GM21360 (cell line): ENCODE results near the gene PSMD4.

Experiments used
- ATAC-seq: cut with Tn5 transposase; IDR thresholded peaks from one replicate; pipeline ENCODE4 v1.9.1; 2021; ENCODE audit warnings: mild to moderate bottlenecking, moderate library complexity; ENCODE audit not compliant: unreplicated experiment

The PSMD4 gene

DNA sequence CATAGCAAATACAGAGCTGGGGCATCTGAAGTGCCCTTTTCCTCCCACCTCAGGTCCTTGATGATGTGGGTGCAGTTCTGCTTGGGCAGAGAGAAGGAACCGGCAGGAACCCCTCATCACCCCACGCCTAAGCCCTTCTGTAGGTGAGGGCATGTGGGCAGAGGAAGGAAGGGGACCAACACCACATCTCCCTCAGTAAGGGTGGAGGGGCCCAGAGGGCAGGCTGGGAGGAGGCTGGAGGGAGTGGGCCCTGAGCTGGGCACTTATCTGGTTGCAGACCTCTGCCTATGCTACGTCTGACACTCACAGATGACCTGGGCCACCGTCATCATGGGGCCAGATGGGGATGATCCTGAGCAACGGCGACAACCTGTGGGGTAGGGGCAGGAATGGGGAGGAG, 38.6 kb downstream of the PSMD4 start:
- no peak for ATAC-seq

DNA sequence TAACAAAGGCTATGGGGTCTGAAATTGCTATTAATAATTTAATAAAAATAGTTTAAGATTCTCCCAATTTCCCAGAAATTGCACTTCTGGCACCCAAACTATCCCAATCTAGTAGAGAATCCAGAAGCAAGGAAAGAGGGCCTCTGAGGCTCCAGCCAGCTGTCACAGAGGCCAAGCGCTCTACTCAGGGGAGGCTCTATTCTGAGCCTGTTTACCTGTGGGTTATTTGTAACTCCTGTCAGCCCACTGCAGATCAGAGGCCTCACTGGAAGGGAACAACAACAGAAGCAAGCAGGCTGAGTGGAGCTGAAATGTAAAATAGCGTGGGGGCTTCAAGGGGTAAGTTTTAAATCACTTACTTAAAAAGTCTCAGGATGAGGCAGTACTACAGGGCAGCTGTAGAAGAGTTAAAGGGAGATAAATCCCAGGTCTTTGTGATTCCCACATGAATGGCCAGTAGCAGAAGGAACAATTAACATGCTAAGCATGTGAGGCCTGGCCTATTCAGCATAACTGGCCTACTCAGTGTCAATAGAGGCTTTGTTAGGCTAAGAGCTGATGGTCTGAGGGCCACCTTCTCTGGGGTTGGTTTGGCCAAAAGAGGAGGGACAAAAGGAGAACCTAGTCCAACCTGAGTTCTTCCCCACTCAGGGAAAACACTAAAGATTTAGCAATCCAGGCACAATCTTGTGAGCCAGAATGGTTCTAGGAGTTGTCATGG, 40.4 kb downstream of the PSMD4 start:
- no peak for ATAC-seq

DNA sequence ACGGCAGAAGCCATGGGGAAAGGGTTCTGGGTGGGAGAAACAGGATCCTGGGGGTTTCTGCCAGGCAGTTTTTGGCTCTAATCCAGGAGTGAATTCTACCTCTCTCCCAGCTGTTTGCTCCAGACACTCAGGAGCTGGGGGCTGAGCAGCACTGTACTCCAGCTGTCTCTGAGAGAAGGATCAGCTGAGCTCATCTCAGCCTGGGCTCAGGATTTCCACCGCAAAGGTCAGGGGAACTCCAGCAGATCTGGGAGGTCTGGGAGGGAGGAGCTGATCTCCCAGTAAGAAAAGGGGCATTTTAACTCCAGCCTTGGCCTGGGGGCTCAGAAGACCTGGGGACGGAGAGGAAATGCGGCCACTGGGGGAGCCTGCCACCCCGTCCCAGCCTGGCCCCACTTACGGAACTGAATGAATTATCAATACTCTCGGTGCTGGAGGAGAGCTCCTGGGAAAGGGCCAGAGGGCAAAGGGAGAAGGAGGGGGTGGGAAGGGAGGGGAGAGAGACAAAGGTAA, 55.3 kb downstream of the PSMD4 start:
- no peak for ATAC-seq

- ATAC-seq, result no peak
Measured at GRCh38 chr1:151311011-151311410, 56.5 kb downstream of the PSMD4 start.

DNA sequence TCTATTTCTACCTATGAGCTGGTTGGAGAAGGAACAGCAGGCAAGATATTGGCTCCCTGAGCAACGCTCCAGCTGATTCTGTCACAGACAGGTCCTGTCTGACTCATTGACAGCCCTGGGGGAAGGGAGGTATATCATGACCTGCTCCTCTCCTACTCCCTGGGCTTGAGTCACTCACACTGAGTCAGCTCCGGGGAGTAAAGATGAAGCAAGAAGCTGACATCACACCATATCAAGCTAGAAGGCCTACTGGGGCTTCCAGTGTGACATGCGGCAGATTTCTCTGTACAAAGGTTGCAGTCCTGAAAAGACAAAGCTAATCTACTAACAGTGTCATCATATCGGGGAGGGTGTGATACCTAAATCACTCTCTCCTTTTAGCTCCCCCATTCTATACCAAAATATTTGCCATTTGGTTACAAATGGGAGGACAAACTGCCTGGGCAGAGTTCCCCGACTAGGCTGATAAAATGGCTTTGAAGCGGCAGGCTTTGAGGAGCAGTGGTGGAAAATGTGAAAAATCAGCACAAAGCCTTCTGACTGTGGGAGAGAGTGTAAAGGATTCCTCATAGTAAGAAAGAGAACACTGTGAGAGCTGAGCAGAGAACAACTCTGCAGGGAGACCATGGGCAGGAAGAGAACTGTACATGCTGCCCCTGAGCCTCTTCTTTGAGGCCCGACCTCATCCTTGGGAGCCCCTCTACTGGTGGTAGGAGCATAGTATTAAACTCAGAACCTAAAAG, 57.2 kb downstream of the PSMD4 start:
- ATAC-seq, result no peak

DNA sequence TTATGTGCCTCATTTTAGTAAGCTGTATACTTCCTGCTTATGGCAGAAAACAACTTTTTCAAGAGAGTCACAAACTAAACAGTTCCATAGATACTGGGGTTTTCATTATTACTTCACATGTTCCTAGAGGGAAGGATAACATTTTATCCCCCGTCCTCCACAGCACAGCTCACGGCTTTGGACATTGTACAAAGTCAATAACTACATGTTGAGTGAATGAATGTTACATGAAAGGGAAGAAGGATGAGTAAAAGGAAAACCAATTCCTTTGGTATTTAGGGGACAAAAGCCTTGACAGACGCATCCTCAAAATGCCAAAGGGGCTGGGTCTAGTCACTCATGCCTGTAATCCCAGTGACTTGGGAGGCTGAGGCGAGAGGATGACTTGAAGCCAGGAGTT, 57.9 kb downstream of the PSMD4 start:
- no peak for ATAC-seq

DNA sequence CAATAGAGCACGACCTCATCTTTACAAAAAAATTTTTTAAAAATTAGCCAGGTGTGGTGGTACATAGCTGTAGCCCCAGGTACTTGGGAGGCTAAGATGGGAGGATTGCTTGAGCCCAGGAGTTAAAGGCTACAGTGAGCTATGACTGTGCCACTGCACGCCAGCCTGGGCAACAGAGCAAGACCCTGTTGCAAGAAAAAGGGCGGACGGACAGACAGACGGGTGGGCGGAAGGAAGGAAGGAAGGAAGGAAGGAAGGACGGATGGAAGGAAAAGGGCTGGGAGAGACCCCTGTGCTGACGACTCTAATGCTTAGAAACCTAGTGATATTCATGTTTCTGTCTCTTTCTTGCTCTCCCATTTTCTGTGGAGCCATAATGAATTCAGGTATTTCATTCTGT, 58.3 kb downstream of the PSMD4 start:
- ATAC-seq, result no peak

DNA sequence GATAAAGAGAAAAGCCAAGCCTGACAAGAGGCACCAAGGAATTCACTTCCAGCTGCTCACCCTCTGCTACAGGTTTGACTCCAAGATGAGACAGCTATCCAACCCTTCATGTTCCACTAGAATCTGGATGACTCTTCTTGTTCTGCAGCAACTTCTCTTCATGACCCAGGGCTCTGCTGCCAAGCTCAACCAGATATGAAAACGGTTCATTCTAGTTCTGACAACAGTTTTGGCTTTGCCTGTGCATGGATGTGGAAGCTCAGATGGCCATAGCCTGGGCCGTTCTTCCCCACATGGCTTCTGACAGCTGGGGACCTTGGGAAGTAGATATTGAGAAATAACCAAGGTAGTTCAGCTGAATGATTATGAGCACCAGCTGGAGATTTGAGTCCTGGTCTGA, 59.0 kb downstream of the PSMD4 start:
- no peak for ATAC-seq

DNA sequence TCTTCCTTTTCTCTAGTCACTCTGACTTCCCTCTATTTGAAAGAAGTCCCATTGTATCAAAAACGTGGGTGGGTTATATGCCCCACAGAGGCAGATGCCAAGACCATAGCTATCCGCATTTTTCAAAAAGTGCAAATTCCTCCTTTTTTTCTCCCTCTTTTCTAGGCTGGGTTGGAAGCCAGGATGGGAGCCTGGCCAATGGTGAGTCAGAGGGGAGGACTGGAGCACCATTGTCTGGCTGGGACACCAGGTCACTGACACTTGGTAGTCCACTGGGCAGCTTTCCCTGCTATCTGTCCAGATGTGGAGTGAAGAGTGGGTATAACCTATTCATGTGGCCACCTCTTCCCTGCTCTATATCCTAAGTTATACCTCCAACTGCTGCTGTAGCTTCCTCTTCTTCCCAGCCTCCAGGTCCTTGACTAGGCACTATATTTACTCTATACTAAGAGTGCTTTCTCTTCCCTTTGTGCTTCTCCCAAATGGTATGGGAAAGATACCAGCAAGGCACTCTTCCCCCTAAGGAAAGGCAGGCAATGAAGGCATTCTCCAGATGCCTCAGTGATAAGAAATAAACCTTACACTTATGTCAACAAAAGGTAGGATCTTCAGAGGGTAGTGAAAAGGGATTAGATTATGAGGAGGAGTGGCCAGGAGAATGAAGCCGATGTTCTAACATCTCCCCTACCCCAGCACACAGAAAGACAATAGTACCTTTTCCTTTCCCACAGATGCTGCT, 59.8 kb downstream of the PSMD4 start:
- ATAC-seq, result no peak

DNA sequence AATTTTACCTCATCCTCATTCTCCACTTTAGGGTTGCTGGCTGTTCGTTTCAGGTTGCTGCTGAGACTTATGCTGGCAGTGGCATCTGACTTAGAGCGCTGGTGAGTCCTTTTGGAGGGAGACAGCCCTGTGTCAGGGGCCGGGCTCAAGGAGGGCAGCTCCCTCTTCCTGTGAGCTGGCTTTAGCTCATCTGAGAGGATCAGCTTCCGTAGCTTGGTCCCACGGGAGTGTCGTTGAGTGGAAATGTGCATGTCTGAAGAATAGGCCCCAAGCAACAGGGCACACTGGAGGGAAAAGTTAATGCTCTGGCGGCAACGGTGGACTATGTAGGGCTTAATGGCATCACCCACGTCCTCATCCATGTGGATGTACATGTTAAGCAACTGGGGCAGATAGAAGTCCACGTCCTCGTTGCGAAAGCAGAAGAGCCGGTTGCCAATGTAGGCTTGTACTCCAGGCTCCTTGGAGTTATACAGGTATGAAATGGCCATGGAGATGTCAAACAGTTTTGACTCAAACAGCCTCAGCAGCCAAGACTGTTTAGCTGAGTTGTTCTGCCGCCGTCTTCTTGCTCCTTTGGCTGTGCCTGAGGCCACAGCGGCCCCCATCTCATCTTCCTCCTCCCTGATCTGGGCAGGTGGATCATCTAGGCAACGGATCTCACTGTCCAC, 61.2 kb downstream of the PSMD4 start:
- no peak for ATAC-seq
